ENCODE measurements around the gene HGF. TPM values are rescaled to one million over a fixed set of nuclear protein-coding genes. Genes with fewer than 3 reads are reported as not detected.

HGF gene
- total and polyA plus RNA-seq, 12 donors, result 1.2 to 5.8 (median 2.5) TPM

DNA sequence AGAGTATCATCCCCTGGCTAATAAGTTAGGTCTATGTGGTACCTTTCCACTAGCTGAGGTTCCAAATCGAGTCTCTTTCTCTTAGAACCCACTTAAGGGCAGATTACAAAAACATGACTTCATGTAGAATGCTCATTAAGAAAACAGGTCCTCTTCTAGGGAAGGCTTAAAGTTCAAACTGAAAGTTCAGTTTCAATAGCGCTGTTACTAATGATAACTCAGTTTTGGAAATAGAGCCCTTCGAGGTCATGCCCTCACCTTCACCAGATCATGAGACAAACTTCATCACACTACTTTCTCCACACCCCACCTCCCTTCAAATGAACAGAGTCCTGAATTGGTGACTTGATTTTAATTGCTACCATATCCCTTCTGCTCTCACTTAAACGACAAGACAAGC lies 26.2 kb downstream of the HGF start:
- DNase-seq (no peak), ATAC-seq (no peak)
- no peaks in the 10 kb centered on the region for H3K4me1 ChIP-seq
- H3K4me3 ChIP-seq, result no peak overlapping the region
- H3K36me3 ChIP-seq, result peaks cover 0 to 39% (median 0%) of the 10 kb centered on the region in 9 donors
- intact Hi-C loops (cut with DNase I), result no loop called here
- TF ChIP-seq, protein P1, sequence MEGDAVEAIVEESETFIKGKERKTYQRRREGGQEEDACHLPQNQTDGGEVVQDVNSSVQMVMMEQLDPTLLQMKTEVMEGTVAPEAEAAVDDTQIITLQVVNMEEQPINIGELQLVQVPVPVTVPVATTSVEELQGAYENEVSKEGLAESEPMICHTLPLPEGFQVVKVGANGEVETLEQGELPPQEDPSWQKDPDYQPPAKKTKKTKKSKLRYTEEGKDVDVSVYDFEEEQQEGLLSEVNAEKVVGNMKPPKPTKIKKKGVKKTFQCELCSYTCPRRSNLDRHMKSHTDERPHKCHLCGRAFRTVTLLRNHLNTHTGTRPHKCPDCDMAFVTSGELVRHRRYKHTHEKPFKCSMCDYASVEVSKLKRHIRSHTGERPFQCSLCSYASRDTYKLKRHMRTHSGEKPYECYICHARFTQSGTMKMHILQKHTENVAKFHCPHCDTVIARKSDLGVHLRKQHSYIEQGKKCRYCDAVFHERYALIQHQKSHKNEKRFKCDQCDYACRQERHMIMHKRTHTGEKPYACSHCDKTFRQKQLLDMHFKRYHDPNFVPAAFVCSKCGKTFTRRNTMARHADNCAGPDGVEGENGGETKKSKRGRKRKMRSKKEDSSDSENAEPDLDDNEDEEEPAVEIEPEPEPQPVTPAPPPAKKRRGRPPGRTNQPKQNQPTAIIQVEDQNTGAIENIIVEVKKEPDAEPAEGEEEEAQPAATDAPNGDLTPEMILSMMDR (IDR thresholded peaks at IDR 0.05), result no peak
- H3K9me3 ChIP-seq, result peaks cover 0 to 7% (median 0%) of the 10 kb centered on the region in 11 donors
- H3K27me3 ChIP-seq, result no peaks in the 10 kb centered on the region
- H3K27ac ChIP-seq, result no peak overlapping the region
- WGBS, 2 donors, result 85 to 86% methylated on average over 4 of the region's 4 CpGs

DNA sequence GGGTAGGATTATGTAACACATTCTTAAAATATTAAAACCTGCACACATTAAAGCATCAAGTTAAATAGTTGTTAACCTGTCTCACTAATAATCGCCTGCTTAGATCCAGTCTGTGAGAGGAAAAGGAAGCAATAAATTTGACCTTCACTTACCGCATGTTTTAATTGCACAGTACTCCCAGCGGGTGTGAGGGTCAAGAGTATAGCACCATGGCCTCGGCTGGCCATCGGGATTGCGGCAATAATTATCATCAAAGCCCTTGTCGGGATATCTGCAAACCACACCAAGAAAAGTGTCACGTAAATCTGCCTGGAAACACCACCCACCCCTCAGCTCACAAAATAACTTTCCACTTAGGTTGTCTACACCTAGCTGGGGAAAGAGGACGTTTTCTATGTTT lies 26.6 kb downstream of the HGF start:
- Histone ChIP-seq H3K4me1 (no peaks in the 10 kb centered on the region), H3K36me3 (peaks cover 0 to 39% (median 0%) of the 10 kb centered on the region in 9 donors), H3K4me3 (no peak overlapping the region), H3K9me3 (peaks cover 0 to 7% (median 0%) of the 10 kb centered on the region in 11 donors), H3K27ac (no peak overlapping the region), H3K27me3 (no peaks in the 10 kb centered on the region)
- TF ChIP-seq, protein P1 (IDR thresholded peaks at IDR 0.05), result no peak
- 84 to 85% methylated on average over 9 of the region's 9 CpGs for WGBS, 2 donors
- DNase-seq (no peak), ATAC-seq (no peak)
- intact Hi-C loops (cut with DNase I), result no loop called here

GRCh38 chr7:81740403-81740802 lies 29.4 kb downstream of the HGF start:
- Histone ChIP-seq H3K27me3 (no peaks in the 10 kb centered on the region), H3K36me3 (peaks cover 0 to 39% (median 0%) of the 10 kb centered on the region in 9 donors), H3K4me1 (no peaks in the 10 kb centered on the region), H3K27ac (no peak overlapping the region), H3K4me3 (no peak overlapping the region), H3K9me3 (peaks cover 0 to 7% (median 0%) of the 10 kb centered on the region in 11 donors)
- TF ChIP-seq, protein P1 (IDR thresholded peaks at IDR 0.05), result no peak
- DNase-seq, result no peak
- no peak for ATAC-seq
- intact Hi-C loops (cut with DNase I), result no loop called here

DNA sequence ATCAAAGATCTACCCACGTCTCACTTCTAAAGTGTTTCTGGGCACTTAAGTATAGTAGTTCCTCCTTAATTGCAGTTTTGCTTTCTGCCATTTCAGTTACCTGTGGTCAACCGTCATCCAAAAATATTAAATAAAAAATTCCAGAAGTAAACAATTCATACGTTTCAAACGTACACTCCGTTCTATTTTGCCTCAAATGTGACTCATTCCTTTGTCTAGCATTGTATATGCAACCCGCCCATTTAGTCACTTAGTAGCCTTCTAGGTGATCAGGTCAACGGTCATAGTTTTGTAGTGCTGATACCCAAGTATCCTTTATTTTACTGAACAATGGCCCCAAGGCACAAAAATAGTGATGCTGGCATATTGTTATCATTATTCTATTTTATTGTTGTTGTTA lies 33.8 kb downstream of the HGF start:
- TF ChIP-seq, protein P1 (IDR thresholded peaks at IDR 0.05), result no peak
- Histone ChIP-seq H3K27ac (no peak overlapping the region), H3K27me3 (no peaks in the 10 kb centered on the region), H3K4me3 (no peak overlapping the region), H3K9me3 (peaks cover 0 to 7% (median 0%) of the 10 kb centered on the region in 11 donors), H3K36me3 (peaks cover 0 to 21% (median 0%) of the 10 kb centered on the region in 9 donors), H3K4me1 (no peaks in the 10 kb centered on the region)
- intact Hi-C loops (cut with DNase I), result no loop called here
- ATAC-seq (no peak), DNase-seq (no peak)
- WGBS, 2 donors, result 87 to 89% methylated on average over 7 of the region's 7 CpGs

Measured in heart right ventricle (tissue), 16 donors.